Breast epithelium (tissue), 4 donors: Measurements from ENCODE around the gene OR6N2. TPM values are rescaled to one million over a fixed set of nuclear protein-coding genes. Genes with fewer than 3 reads are reported as not detected.

Experiments
- DNase-seq, 2 donors: peaks; one replicate each; pipeline ENCODE4 v3.0.0-alpha.2; 2019; ENCODE audit warnings: low spot score in 2 of 2
- H3K27ac ChIP-seq, 2 donors: fragments of 200-600 bp; sonication (generic) in 1 of 2; one replicate each; pipeline ENCODE4 v1.5.1; 2016 to 2019; ENCODE audit warnings: mild to moderate bottlenecking in 1 of 2
- H3K27me3 ChIP-seq, 2 donors: fragments of 200-600 bp; sonication (generic) in 1 of 2; one replicate each; pipeline versions ENCODE4 v1.5.1 to v1.6.0; 2017 to 2019; ENCODE audit warnings: control low read depth in 1 of 2, mild to moderate bottlenecking in 1 of 2
- H3K36me3 ChIP-seq: fragments of 200-600 bp; one replicate; pipeline ENCODE4 v1.5.1; 2019
- H3K4me1 ChIP-seq, 2 donors: fragments of 200-600 bp; sonication (generic); one replicate each; pipeline ENCODE4 v1.5.1; 2016 to 2019; ENCODE audit warnings: control low read depth in 1 of 2
- H3K4me3 ChIP-seq, 3 donors: fragments of 200-600 bp; sonication (generic); 1 replicate in 2 of 3; 2 replicates in 1 of 3; pipeline ENCODE4 v1.5.1; 2016 to 2019; ENCODE audit warnings: mild to moderate bottlenecking in 3 of 3, moderate library complexity in 2 of 3
- H3K9me3 ChIP-seq, 2 donors: fragments of 200-600 bp; sonication (generic) in 1 of 2; one replicate each; pipeline ENCODE4 v1.5.1; 2016 to 2019; ENCODE audit warnings: control low read depth in 1 of 2
- POLR2A ChIP-seq: fragments of 450-650 bp; IDR thresholded peaks from one replicate; pipeline ENCODE4 v1.6.1; 2016; ENCODE audit warnings: antibody characterized with exemption, mild to moderate bottlenecking, moderate library complexity
- POLR2AphosphoS5 ChIP-seq, 3 donors: sonication (generic); formaldehyde crosslinking; IDR thresholded peaks; one replicate each; pipeline ENCODE4 v1.6.1; 2017; ENCODE audit warnings: antibody characterized with exemption in 3 of 3
- intact Hi-C: fragments of 100-400 bp; cut with DNase I; formaldehyde crosslinking; loops from one replicate; pipeline ENCODE4 v1.15.1; 2023; ENCODE audit warnings: low total_unique reads
- total RNA-seq, 3 donors: library from RNA; depleted of rRNA; stranded (reverse); fragments of >200 nt; gene quantifications; one replicate each; pipeline ENCODE4 v1.1.0, GENCODE V29; 2016
- TF ChIP-seq, protein P1 (sequence below), 3 donors: fragments of 450-650 bp; IDR thresholded peaks; one replicate each; pipeline ENCODE4 v1.5.1; 2016 to 2017; ENCODE audit warnings: antibody characterized with exemption in 3 of 3, mild to moderate bottlenecking in 3 of 3, moderate library complexity in 3 of 3

Gene OR6N2
- total RNA-seq, 3 donors from 2014 or later = not detected

DNA sequence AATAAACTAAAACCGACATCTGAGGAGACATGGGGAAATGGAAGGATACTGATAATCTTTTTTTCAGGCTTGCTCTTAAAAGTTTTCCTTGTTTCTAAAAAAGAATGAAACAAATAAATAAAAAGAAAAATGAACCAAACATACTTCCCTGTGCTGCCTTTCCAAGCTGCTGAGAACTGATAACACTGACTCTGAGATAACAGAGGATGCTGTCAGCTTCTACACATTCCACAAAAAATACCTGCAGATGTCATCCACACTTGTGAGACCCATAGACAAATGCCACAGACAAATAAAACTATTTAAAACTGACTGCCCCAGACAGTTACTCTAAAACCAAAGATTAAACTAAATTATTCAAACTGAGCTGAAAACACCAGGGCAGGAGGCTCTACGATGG is 48.5 kb downstream of the OR6N2 start:
- Histone ChIP-seq H3K27ac (no peak overlapping the region), H3K4me1 (no peaks in the 10 kb centered on the region), H3K9me3 (no peaks in the 10 kb centered on the region), H3K36me3 (no peaks in the 10 kb centered on the region), H3K4me3 (no peak overlapping the region), H3K27me3 (no peaks in the 10 kb centered on the region)
- no peak for DNase-seq
- TF ChIP-seq POLR2AphosphoS5 (IDR thresholded peaks at IDR 0.05) (no peak), POLR2A (no peak)
- TF ChIP-seq, protein P1, sequence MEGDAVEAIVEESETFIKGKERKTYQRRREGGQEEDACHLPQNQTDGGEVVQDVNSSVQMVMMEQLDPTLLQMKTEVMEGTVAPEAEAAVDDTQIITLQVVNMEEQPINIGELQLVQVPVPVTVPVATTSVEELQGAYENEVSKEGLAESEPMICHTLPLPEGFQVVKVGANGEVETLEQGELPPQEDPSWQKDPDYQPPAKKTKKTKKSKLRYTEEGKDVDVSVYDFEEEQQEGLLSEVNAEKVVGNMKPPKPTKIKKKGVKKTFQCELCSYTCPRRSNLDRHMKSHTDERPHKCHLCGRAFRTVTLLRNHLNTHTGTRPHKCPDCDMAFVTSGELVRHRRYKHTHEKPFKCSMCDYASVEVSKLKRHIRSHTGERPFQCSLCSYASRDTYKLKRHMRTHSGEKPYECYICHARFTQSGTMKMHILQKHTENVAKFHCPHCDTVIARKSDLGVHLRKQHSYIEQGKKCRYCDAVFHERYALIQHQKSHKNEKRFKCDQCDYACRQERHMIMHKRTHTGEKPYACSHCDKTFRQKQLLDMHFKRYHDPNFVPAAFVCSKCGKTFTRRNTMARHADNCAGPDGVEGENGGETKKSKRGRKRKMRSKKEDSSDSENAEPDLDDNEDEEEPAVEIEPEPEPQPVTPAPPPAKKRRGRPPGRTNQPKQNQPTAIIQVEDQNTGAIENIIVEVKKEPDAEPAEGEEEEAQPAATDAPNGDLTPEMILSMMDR (IDR thresholded peaks at IDR 0.05) = no peak
- intact Hi-C loops = no loop called here

DNA sequence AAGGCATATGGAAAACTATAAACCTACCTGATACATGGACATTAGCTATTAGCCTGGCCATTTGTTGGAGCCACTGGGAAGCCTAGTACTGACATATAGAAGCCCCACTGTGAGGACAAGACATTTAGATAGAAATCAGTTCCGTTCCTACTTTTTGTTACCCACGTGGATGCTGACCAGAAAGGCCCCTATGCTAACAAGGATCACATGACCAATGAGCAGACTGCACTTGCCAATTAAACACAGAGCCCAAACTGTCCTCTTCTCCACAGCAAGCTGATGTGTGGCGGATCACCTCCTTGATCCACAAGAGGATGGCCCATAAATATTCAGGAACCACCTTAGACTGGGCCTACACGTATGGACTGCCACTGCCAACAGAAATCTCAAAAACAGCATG is 49.3 kb downstream of the OR6N2 start:
- no peak overlapping the region for H3K27ac ChIP-seq
- H3K4me1 ChIP-seq = no peaks in the 10 kb centered on the region
- TF ChIP-seq, protein P1 (IDR thresholded peaks at IDR 0.05) = no peak
- no peak for TF ChIP-seq POLR2AphosphoS5 (IDR thresholded peaks at IDR 0.05)
- TF ChIP-seq POLR2A = no peak
- no peak for DNase-seq
- H3K4me3 ChIP-seq = no peak overlapping the region
- H3K9me3 ChIP-seq = no peaks in the 10 kb centered on the region
- no peaks in the 10 kb centered on the region for H3K27me3 ChIP-seq
- intact Hi-C loops = no loop called here
- H3K36me3 ChIP-seq = no peaks in the 10 kb centered on the region

DNA sequence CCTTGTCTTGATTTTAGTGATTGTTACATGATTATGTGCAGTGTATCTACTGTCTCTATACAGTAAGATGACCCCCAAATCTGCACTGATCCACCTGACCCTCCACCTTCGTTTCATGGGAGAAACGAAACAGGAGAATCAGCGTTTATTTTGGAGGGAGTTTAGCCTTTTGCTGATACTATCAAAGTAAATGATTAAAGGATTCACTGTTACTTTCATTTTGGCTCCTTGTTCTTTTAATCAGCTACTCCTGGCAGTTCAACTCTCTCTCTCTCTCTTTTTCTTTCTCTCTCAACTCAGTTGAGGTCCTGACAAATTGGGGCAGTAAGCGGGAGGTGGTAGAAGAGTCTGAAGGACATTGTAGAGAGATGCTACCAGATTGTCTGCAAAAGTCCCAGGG is 50.6 kb downstream of the OR6N2 start:
- intact Hi-C loops = no loop called here

DNA sequence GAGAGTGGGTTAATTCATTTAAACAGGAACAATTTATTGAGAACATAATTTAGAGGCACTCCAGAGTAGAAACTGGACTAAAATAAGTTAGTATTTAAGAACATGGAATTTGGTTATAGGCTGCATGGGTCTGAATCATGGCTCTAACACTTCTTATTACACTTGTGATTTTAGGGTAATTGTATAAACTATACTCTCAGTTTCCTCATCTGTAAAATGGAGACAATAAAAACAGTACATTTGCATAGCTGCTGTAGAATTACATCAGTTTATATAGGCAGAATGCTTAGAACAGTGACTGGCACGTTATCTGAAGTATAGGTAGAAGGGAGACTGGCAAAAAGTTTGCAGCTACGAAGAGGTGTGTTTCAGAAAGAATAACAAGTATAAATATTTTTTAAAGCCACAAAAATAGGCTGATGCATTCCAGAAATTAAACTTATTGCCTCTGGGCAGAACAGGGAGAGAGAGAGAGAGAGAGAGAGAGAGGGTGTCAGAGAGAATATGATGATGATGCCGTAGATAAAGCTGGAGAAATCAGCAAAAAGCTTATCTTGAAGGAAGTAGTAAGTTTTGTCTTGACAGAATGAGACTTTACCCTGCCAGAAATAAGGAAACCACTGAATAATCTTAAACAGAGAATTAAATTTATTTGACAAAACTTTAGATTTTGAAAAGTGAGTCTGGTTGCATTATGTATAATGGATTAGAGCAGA is 52.3 kb downstream of the OR6N2 start:
- intact Hi-C loops = no loop called here
- H3K4me3 ChIP-seq = no peak overlapping the region
- H3K4me1 ChIP-seq = no peaks in the 10 kb centered on the region
- H3K9me3 ChIP-seq = no peaks in the 10 kb centered on the region
- TF ChIP-seq POLR2AphosphoS5 (IDR thresholded peaks at IDR 0.05) (no peak), POLR2A (no peak)
- TF ChIP-seq, protein P1 (IDR thresholded peaks at IDR 0.05) = no peak
- H3K27me3 ChIP-seq = no peaks in the 10 kb centered on the region
- no peak overlapping the region for H3K27ac ChIP-seq
- H3K36me3 ChIP-seq = no peaks in the 10 kb centered on the region
- no peak for DNase-seq

More for the DNA sequence above, 50.6 kb downstream of the OR6N2 start:
- TF ChIP-seq POLR2AphosphoS5 (IDR thresholded peaks at IDR 0.05) = no peak
- TF ChIP-seq, protein P1 (IDR thresholded peaks at IDR 0.05) = no peak
- no peaks in the 10 kb centered on the region for H3K36me3 ChIP-seq
- no peak overlapping the region for H3K4me3 ChIP-seq
- no peaks in the 10 kb centered on the region for H3K27me3 ChIP-seq
- DNase-seq = no peak
- H3K9me3 ChIP-seq = no peaks in the 10 kb centered on the region
- no peaks in the 10 kb centered on the region for H3K4me1 ChIP-seq
- no peak overlapping the region for H3K27ac ChIP-seq

DNA sequence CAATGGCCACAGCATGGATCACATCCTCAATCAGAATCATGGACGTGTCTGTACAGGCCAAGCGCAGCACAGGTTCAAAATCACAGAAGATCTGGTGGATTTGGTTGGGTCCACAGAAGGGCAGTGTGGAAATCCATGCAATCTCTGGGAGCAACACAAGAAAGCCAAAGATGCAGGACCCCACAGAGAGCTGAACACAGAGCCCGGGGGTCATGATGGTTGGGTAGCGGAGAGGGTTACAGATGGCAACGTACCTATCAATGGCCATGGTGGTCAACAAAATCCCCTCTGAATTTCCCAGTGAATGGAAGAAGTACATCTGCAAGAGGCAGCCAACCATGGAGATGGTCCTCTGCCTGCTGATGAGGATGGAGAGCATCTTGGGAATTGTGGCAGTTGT is 56.6 kb downstream of the OR6N2 start:
- H3K4me3 ChIP-seq = no peak overlapping the region
- TF ChIP-seq POLR2A = no peak
- TF ChIP-seq, protein P1 (IDR thresholded peaks at IDR 0.05) = no peak
- no peak for TF ChIP-seq POLR2AphosphoS5 (IDR thresholded peaks at IDR 0.05)
- no peaks in the 10 kb centered on the region for H3K4me1 ChIP-seq
- no peaks in the 10 kb centered on the region for H3K36me3 ChIP-seq
- no peak overlapping the region for H3K27ac ChIP-seq
- H3K9me3 ChIP-seq = no peaks in the 10 kb centered on the region
- intact Hi-C loops = no loop called here
- H3K27me3 ChIP-seq = no peaks in the 10 kb centered on the region
- DNase-seq = no peak

Other genes starting within 250 kb of the OR6N2 start
- not detected for gene OR6Y1, start 226.8 kb downstream of the OR6N2 start, total RNA-seq
- gene OR6P1, start 210.6 kb downstream of the OR6N2 start, total RNA-seq = not detected
- not detected for gene OR10X1, start 201.3 kb downstream of the OR6N2 start, total RNA-seq
- not detected for gene OR10Z1, start 175.9 kb downstream of the OR6N2 start, total RNA-seq
- gene SPTA1, start 94.5 kb downstream of the OR6N2 start, total RNA-seq = under 1 TPM; under 0.01 to 0.33 (median 0.15) TPM
- gene OR6K2, start 80.6 kb downstream of the OR6N2 start, total RNA-seq = not detected
- not detected for gene OR6K3, start 60.5 kb downstream of the OR6N2 start, total RNA-seq
- not detected for gene OR6K6, start 26.5 kb downstream of the OR6N2 start, total RNA-seq
- not detected for gene OR6N1, start 9.0 kb downstream of the OR6N2 start, total RNA-seq
- gene MNDA, start 50.1 kb upstream of the OR6N2 start, total RNA-seq = 1 to 10 TPM; 4.6 to 6.9 (median 5.3) TPM
- 1 to 10 TPM; 2.5 to 2.9 (median 2.6) TPM for gene PYHIN1, start 150.3 kb upstream of the OR6N2 start, total RNA-seq
- gene IFI16, start 228.7 kb upstream of the OR6N2 start, total RNA-seq = 100 to 1,000 TPM in 2 of 3 donors, 10 to 100 TPM in 1; 96.2 to 132 (median 109) TPM